Melanocyte of skin (primary cell): Measurements from ENCODE around the gene CTSK. TPM values are rescaled to one million over a fixed set of nuclear protein-coding genes. Genes with fewer than 3 reads are reported as not detected.

ENCODE experiments used
- small RNA-seq, 2 donors: library from RNA; depleted of rRNA; stranded (forward); fragments of <200 nt; gene quantifications; one replicate each; pipeline ENCODE3, GENCODE V24; 2012
- total RNA-seq, 2 donors: library from RNA; depleted of rRNA; stranded (reverse); fragments of >200 nt; gene quantifications; 2 replicates each; pipeline ENCODE4 v1.2.3, GENCODE V29; 2012

The CTSK gene
- total RNA-seq = 100 to 1,000 TPM; 311 to 511 TPM

DNA sequence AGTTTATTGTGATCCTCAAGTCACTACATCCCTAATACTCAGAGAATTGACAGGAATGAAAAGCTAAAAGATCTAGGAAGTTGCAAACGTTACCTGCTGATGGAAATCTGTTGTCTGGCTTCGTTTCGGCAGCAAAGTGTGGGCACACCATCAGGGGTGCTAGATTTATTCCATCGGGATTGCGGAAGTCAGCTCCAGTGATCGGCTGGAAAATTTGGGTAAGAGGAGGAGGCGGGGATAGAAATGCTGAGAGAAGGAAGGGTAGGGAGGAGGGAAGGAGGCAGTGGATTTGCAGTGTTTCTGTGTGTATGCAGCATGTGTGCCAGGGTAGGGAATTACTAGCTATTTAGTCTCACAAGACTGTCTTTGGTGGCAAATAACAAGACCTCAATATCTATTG, at the start of gene CTSK:
Gene CTSK, minus strand, starts transcription at position 140 of the 400 bp plus-strand sequence. CDS start 1,455 bp downstream, outside the sequence.

DNA sequence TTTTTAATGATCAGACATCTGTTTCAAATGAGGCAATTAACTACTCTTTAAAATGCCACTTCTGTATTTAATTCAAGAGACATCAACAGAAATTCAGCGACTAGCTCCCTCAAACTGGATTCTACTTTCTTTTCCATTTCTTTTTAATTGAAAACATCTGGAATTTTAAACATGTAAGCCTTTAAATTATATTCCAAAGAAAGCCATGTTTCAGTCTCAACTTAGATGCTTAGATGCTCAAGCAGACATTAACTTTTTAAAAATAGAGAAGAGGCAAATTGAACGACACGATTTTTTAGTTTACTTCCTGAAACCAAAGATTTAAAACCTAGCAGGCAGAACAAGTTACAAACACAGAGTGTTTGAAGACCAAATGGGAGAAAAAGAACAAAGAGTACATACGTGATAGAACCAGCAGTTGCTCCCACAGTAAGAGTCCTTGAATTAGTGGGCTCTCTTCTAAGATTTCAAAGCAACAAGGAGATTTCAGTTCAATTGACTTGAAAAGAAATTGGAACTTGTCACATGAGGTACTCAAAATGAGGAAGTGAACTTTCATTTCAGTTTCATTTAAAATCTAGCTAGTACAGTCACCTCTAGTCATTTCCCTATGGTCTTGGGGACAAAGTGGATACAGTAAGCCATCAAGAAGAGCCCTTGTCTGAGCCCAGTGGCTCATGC, 42.6 kb downstream of the CTSK start, which contains the start of gene CTSS:
Gene CTSS, minus strand, starts transcription at position 483 of the 681 bp plus-strand sequence. CDS start 1,015 bp downstream, outside the sequence.

Small RNA genes lying within 50 kb of the gene (small RNA-seq; reads per million reads assigned to genes)
- gene RNU6-1309P = 0.09 to 0.23 reads per million in 2 donors

Other genes starting within 250 kb of the CTSK start
- gene MCL1, start 228.7 kb downstream of the CTSK start, total RNA-seq = 100 to 1,000 TPM; 116 to 178 TPM
- gene ENSA, start 178.6 kb downstream of the CTSK start, total RNA-seq = 10 to 100 TPM; 73.3 to 88.8 TPM
- 10 to 100 TPM; 14.8 to 15.7 TPM for gene GOLPH3L, start 111.1 kb downstream of the CTSK start, total RNA-seq
- under 1 TPM in 1 of 2 donors, not detected in 1; 0.34 TPM for gene HORMAD1, start 87.4 kb downstream of the CTSK start, total RNA-seq
- gene CTSS, start 42.5 kb downstream of the CTSK start, total RNA-seq = 10 to 100 TPM in 1 of 2 donors, 1 to 10 TPM in 1; 5.7 to 55.7 TPM
- gene ARNT, start 68.3 kb upstream of the CTSK start, total RNA-seq = 10 to 100 TPM; 25.0 to 40.6 TPM
- not detected for gene CTXND2, start 78.9 kb upstream of the CTSK start, total RNA-seq
- gene SETDB1, start 118.1 kb upstream of the CTSK start, total RNA-seq = 10 to 100 TPM; 31.3 to 33.0 TPM
- 100 to 1,000 TPM; 122 to 166 TPM for gene CERS2, start 166.6 kb upstream of the CTSK start, total RNA-seq
- not detected for gene ANXA9, start 174.0 kb upstream of the CTSK start, total RNA-seq
- gene MINDY1, start 198.6 kb upstream of the CTSK start, total RNA-seq = 10 to 100 TPM; 21.6 to 35.4 TPM
- gene PRUNE1, start 200.2 kb upstream of the CTSK start, total RNA-seq = 10 to 100 TPM in 1 of 2 donors, 1 to 10 TPM in 1; 9.6 to 14.3 TPM
- under 1 TPM in 1 of 2 donors, not detected in 1; under 0.01 TPM for gene BNIPL, start 228.3 kb upstream of the CTSK start, total RNA-seq
- 1 to 10 TPM; 3.1 to 4.3 TPM for gene C1orf56, start 239.5 kb upstream of the CTSK start, total RNA-seq